Mononuclear cell (primary cell): Measurements from ENCODE around the gene CITED4. TPM values are rescaled to one million over a fixed set of nuclear protein-coding genes. Genes with fewer than 3 reads are reported as not detected.

Source experiments
- H3K27me3 ChIP-seq: 2 replicates; pipeline ENCODE4 v1.6.0; 2011; ENCODE audit warnings: low read length, control low read depth; ENCODE audit not compliant: insufficient read depth
- H3K4me1 ChIP-seq: 2 replicates; pipeline ENCODE4 v1.5.1; 2011; ENCODE audit warnings: mild to moderate bottlenecking, low read length, control low read depth; ENCODE audit not compliant: insufficient read depth
- H3K4me3 ChIP-seq: 2 replicates; pipeline ENCODE4 v1.5.1; 2011; ENCODE audit warnings: mild to moderate bottlenecking, low read length, moderate library complexity
- H3K9me3 ChIP-seq: 2 replicates; pipeline ENCODE4 v1.5.1; 2011; ENCODE audit warnings: low read depth, mild to moderate bottlenecking, control low read depth, low read length
- total RNA-seq: library from RNA; depleted of rRNA; stranded (reverse); fragments of >200 nt; gene quantifications from one replicate; pipeline ENCODE4 v1.2.3, GENCODE V29; 2012

CITED4 gene
- total RNA-seq, 1 donor, result 14.4 TPM

GRCh38 chr1:40820911-40821693, 41.1 kb downstream of the CITED4 start:
- Histone ChIP-seq H3K4me3 (no peak overlapping the region), H3K9me3 (no peaks in the 10 kb centered on the region), H3K4me1 (peaks cover 24% of the 10 kb centered on the region), H3K27me3 (peaks cover 3% of the 10 kb centered on the region)

GRCh38 chr1:40820251-40820797, 41.8 kb downstream of the CITED4 start:
- Histone ChIP-seq H3K4me1 (peaks cover 16% of the 10 kb centered on the region), H3K4me3 (no peak overlapping the region), H3K27me3 (peaks cover 3% of the 10 kb centered on the region), H3K9me3 (no peaks in the 10 kb centered on the region)

- no peaks in the 10 kb centered on the region for H3K9me3 ChIP-seq
- H3K27me3 ChIP-seq, result peaks cover 3% of the 10 kb centered on the region
- H3K4me1 ChIP-seq, result peaks cover 10% of the 10 kb centered on the region
- H3K4me3 ChIP-seq, result no peak overlapping the region
Observed at GRCh38 chr1:40819101-40819500, 43.1 kb downstream of the CITED4 start.

- Histone ChIP-seq H3K27me3 (peaks cover 3% of the 10 kb centered on the region), H3K4me3 (peak overlapping the region; percentile 35), H3K4me1 (peaks cover 10% of the 10 kb centered on the region), H3K9me3 (no peaks in the 10 kb centered on the region)
Observed at GRCh38 chr1:40818264-40818961, 43.8 kb downstream of the CITED4 start.

GRCh38 chr1:40817791-40818263, 44.3 kb downstream of the CITED4 start:
- Histone ChIP-seq H3K9me3 (no peaks in the 10 kb centered on the region), H3K4me3 (peak overlapping the region; percentile 35), H3K4me1 (peaks cover 10% of the 10 kb centered on the region), H3K27me3 (peaks cover 3% of the 10 kb centered on the region)

- peaks cover 3% of the 10 kb centered on the region for H3K27me3 ChIP-seq
- no peak overlapping the region for H3K4me3 ChIP-seq
- no peaks in the 10 kb centered on the region for H3K9me3 ChIP-seq
- H3K4me1 ChIP-seq, result peaks cover 10% of the 10 kb centered on the region
Observed at GRCh38 chr1:40815420-40815819, 46.7 kb downstream of the CITED4 start.

Other genes with a start within 250 kb of the CITED4 start
- 0.84 TPM for gene RIMS3, start 196.7 kb downstream of the CITED4 start, total RNA-seq
- 19.4 TPM for gene NFYC, start 170.7 kb downstream of the CITED4 start, total RNA-seq
- gene KCNQ4, start 78.6 kb downstream of the CITED4 start, total RNA-seq, result under 0.01 TPM
- 26.1 TPM for gene CTPS1, start 117.3 kb upstream of the CITED4 start, total RNA-seq
- 0.10 TPM for gene SLFNL1, start 159.4 kb upstream of the CITED4 start, total RNA-seq